ENCODE measurements around the gene MAP3K10. TPM values are rescaled to one million over a fixed set of nuclear protein-coding genes. Genes with fewer than 3 reads are reported as not detected.

MAP3K10 gene
- total and polyA plus RNA-seq, 2 of the 4 experiments (the other 2 are of a cell fraction) = 1.8 to 5.5 TPM

DNA sequence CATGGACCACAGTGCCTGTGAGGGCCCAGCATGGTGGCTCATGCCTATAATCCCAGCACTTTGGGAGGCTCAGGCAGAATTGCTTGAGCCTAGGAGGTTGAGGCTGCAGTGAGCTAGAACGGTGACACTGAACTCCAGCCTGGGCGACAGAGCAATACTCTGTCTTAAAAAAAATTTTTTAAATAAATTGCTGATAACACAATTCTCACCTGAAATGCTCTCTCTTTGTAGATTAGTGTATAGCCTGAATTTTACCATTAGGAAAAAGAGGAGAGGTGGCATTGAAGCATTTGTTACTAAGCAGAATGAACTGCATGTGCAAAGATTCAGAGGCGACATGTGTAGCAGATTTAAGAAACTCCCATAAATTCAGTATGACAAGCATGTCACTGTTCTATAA lies 29.1 kb upstream of the MAP3K10 start:
- CTCF ChIA-PET = no interaction called here
- POLR2A ChIA-PET (ENCODE audit: unreplicated experiment) = no interaction called here
- Histone ChIP-seq H2BK5ac (ENCODE audit: low read depth, low read length, poor library complexity, severe bottlenecking) (no peak overlapping the region), H3K9me3 (ENCODE audit: control insufficient read depth, insufficient read depth, low read length) (no peaks in the 10 kb centered on the region), H2AK5ac (ENCODE audit: low read depth, low read length) (no peak overlapping the region), H3K14ac (replicated peaks; ENCODE audit: low read depth, low read length) (no peak overlapping the region), H3K4me3 (ENCODE audit: insufficient read depth, low read depth, low read length) (no peak overlapping the region), H4K20me1 (ENCODE audit: insufficient read depth, low read length) (no peaks in the 10 kb centered on the region), H2BK15ac (ENCODE audit: low read depth, low read length) (no peak overlapping the region), H4K91ac (ENCODE audit: insufficient read depth, low read depth, low read length) (no peak overlapping the region), H3K27ac (ENCODE audit: insufficient read depth, low read length) (no peak overlapping the region), H3K4me2 (ENCODE audit: low read depth, low read length) (no peak overlapping the region), H3K23ac (ENCODE audit: low read depth, low read length) (no peak overlapping the region), H2AFZ (replicated peaks; ENCODE audit: low read length, poor library complexity) (no peak overlapping the region), H3K18ac (ENCODE audit: low read depth, low read length) (no peak overlapping the region), H3K4ac (ENCODE audit: low read depth, low read length) (no peak overlapping the region), H2AK9ac (replicated peaks; ENCODE audit: low read depth, low read length, poor library complexity) (no peak overlapping the region), H3K56ac (ENCODE audit: extremely low read depth, insufficient read depth, low read length) (no peak overlapping the region), H2BK20ac (ENCODE audit: low read depth, low read length) (no peak overlapping the region), H3K79me1 (ENCODE audit: low read depth in 1 of 2, low read length in 2 of 2) (no peaks in the 10 kb centered on the region), H3K36me3 (ENCODE audit: control insufficient read depth, insufficient read depth, low read length) (no peaks in the 10 kb centered on the region), H3K4me1 (ENCODE audit: control insufficient read depth, insufficient read depth, low read length) (no peaks in the 10 kb centered on the region), H3K27me3 (ENCODE audit: control insufficient read depth, insufficient read depth, low read length) (no peaks in the 10 kb centered on the region), H2BK120ac (ENCODE audit: low read depth, low read length) (no peak overlapping the region), H3K9me1 (ENCODE audit: insufficient read depth, low read length) (no peaks in the 10 kb centered on the region), H4K5ac (ENCODE audit: low read depth, low read length) (no peak overlapping the region), H4K8ac (ENCODE audit: low read depth in 2 of 2, low read length in 2 of 2) (no peak overlapping the region), H3K9ac (ENCODE audit: low read depth, low read length) (no peak overlapping the region)
- ATAC-seq (ENCODE audit: low read depth) (no peak), DNase-seq (no peak)
- in situ Hi-C loops (cut with MboI; ENCODE audit: low sequenced_read_pairs) = no loop called here
- intact Hi-C loops (cut with micrococcal nuclease) = no loop called here
- TF ChIP-seq, protein P1, sequence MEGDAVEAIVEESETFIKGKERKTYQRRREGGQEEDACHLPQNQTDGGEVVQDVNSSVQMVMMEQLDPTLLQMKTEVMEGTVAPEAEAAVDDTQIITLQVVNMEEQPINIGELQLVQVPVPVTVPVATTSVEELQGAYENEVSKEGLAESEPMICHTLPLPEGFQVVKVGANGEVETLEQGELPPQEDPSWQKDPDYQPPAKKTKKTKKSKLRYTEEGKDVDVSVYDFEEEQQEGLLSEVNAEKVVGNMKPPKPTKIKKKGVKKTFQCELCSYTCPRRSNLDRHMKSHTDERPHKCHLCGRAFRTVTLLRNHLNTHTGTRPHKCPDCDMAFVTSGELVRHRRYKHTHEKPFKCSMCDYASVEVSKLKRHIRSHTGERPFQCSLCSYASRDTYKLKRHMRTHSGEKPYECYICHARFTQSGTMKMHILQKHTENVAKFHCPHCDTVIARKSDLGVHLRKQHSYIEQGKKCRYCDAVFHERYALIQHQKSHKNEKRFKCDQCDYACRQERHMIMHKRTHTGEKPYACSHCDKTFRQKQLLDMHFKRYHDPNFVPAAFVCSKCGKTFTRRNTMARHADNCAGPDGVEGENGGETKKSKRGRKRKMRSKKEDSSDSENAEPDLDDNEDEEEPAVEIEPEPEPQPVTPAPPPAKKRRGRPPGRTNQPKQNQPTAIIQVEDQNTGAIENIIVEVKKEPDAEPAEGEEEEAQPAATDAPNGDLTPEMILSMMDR (conservative IDR thresholded peaks at IDR 0.05; ENCODE audit: low read depth, low read length) = no peak
- TF ChIP-seq BHLHE40 (IDR thresholded peaks at IDR 0.05; ENCODE audit: low read depth, low read length) (no peak), MAZ (IDR thresholded peaks at IDR 0.05; ENCODE audit: borderline replicate concordance, low read depth, low read length) (no peak), CEBPB (IDR thresholded peaks at IDR 0.05; ENCODE audit: low read depth, low read length) (no peak), RCOR1 (IDR thresholded peaks at IDR 0.05; ENCODE audit: insufficient replicate concordance, low read length) (no peak)
- TF ChIP-seq, protein P2, sequence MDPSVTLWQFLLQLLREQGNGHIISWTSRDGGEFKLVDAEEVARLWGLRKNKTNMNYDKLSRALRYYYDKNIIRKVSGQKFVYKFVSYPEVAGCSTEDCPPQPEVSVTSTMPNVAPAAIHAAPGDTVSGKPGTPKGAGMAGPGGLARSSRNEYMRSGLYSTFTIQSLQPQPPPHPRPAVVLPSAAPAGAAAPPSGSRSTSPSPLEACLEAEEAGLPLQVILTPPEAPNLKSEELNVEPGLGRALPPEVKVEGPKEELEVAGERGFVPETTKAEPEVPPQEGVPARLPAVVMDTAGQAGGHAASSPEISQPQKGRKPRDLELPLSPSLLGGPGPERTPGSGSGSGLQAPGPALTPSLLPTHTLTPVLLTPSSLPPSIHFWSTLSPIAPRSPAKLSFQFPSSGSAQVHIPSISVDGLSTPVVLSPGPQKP (IDR thresholded peaks at IDR 0.05; ENCODE audit: borderline replicate concordance, low read depth, low read length) = no peak
- no CpG with 5 or more reads among the region's 3 CpGs for WGBS, 2 experiments (ENCODE audit: extremely low coverage in 2 of 2, insufficient read length in 1 of 2)
- dilution Hi-C loops (cut with HindIII; ENCODE audit: low sequenced_read_pairs, unreplicated experiment) = no loop called here
- no TSS peak for BruUV-seq (replicated peaks)
